Breast epithelium (tissue), 4 donors: ENCODE results near the gene GDPD4. TPM values are rescaled to one million over a fixed set of nuclear protein-coding genes. Genes with fewer than 3 reads are reported as not detected.
A peak's percentile ranks its signal among the peaks of the same experiment; 100 is the strongest.

Source experiments
- DNase-seq, 2 donors: peaks; one replicate each; pipeline ENCODE4 v3.0.0-alpha.2; 2019; ENCODE audit warnings: low spot score in 2 of 2
- H3K27ac ChIP-seq, 2 donors: fragments of 200-600 bp; sonication (generic) in 1 of 2; one replicate each; pipeline ENCODE4 v1.5.1; 2016 to 2019; ENCODE audit warnings: mild to moderate bottlenecking in 1 of 2
- H3K27me3 ChIP-seq, 2 donors: fragments of 200-600 bp; sonication (generic) in 1 of 2; one replicate each; pipeline versions ENCODE4 v1.5.1 to v1.6.0; 2017 to 2019; ENCODE audit warnings: control low read depth in 1 of 2, mild to moderate bottlenecking in 1 of 2
- H3K36me3 ChIP-seq: fragments of 200-600 bp; one replicate; pipeline ENCODE4 v1.5.1; 2019
- H3K4me1 ChIP-seq, 2 donors: fragments of 200-600 bp; sonication (generic); one replicate each; pipeline ENCODE4 v1.5.1; 2016 to 2019; ENCODE audit warnings: control low read depth in 1 of 2
- H3K4me3 ChIP-seq, 3 donors: fragments of 200-600 bp; sonication (generic); 1 replicate in 2 of 3; 2 replicates in 1 of 3; pipeline ENCODE4 v1.5.1; 2016 to 2019; ENCODE audit warnings: mild to moderate bottlenecking in 3 of 3, moderate library complexity in 2 of 3
- H3K9me3 ChIP-seq, 2 donors: fragments of 200-600 bp; sonication (generic) in 1 of 2; one replicate each; pipeline ENCODE4 v1.5.1; 2016 to 2019; ENCODE audit warnings: control low read depth in 1 of 2
- CTCF ChIP-seq, 3 donors: fragments of 450-650 bp; IDR thresholded peaks; one replicate each; pipeline ENCODE4 v1.5.1; 2016 to 2017; ENCODE audit warnings: antibody characterized with exemption in 3 of 3, mild to moderate bottlenecking in 3 of 3, moderate library complexity in 3 of 3
- POLR2A ChIP-seq: fragments of 450-650 bp; IDR thresholded peaks from one replicate; pipeline ENCODE4 v1.6.1; 2016; ENCODE audit warnings: antibody characterized with exemption, mild to moderate bottlenecking, moderate library complexity
- POLR2AphosphoS5 ChIP-seq, 3 donors: sonication (generic); formaldehyde crosslinking; IDR thresholded peaks; one replicate each; pipeline ENCODE4 v1.6.1; 2017; ENCODE audit warnings: antibody characterized with exemption in 3 of 3
- intact Hi-C: fragments of 100-400 bp; cut with DNase I; formaldehyde crosslinking; loops from one replicate; pipeline ENCODE4 v1.15.1; 2023; ENCODE audit warnings: low total_unique reads
- total RNA-seq, 3 donors: library from RNA; depleted of rRNA; stranded (reverse); fragments of >200 nt; gene quantifications; one replicate each; pipeline ENCODE4 v1.1.0, GENCODE V29; 2016

Gene GDPD4
- total RNA-seq, 3 donors from 2014 or later, result not detected

- H3K27ac ChIP-seq, result no peak overlapping the region
- TF ChIP-seq CTCF (IDR thresholded peaks at IDR 0.05), result no peak
- no peak for TF ChIP-seq POLR2AphosphoS5 (IDR thresholded peaks at IDR 0.05)
- no peak for TF ChIP-seq POLR2A
- no peaks in the 10 kb centered on the region for H3K27me3 ChIP-seq
- intact Hi-C loops, result no loop called here
- no peaks in the 10 kb centered on the region for H3K9me3 ChIP-seq
- no peaks in the 10 kb centered on the region for H3K36me3 ChIP-seq
- H3K4me3 ChIP-seq, result no peak overlapping the region
- no peaks in the 10 kb centered on the region for H3K4me1 ChIP-seq
- DNase-seq, result peak in 1 of 2 donors; percentile 45
These were observed 97.4 kb downstream of the GDPD4 start for GRCh38 chr11:77203901-77204753.

GRCh38 chr11:77202941-77203900 lies 98.3 kb downstream of the GDPD4 start:
- no peak overlapping the region for H3K4me3 ChIP-seq
- no peaks in the 10 kb centered on the region for H3K27me3 ChIP-seq
- H3K27ac ChIP-seq, result no peak overlapping the region
- DNase-seq, result peak in 1 of 2 donors; percentile 37
- H3K36me3 ChIP-seq, result no peaks in the 10 kb centered on the region
- no peaks in the 10 kb centered on the region for H3K4me1 ChIP-seq
- TF ChIP-seq CTCF (IDR thresholded peaks at IDR 0.05), result no peak
- TF ChIP-seq POLR2A, result no peak
- TF ChIP-seq POLR2AphosphoS5 (IDR thresholded peaks at IDR 0.05), result no peak
- H3K9me3 ChIP-seq, result no peaks in the 10 kb centered on the region
- intact Hi-C loops, result no loop called here

GRCh38 chr11:77201991-77202841 lies 99.3 kb downstream of the GDPD4 start:
- intact Hi-C loops, result no loop called here

GRCh38 chr11:77201370-77201769 lies 100.1 kb downstream of the GDPD4 start:
- Histone ChIP-seq H3K27ac (no peak overlapping the region), H3K36me3 (no peaks in the 10 kb centered on the region), H3K4me3 (no peak overlapping the region), H3K27me3 (no peaks in the 10 kb centered on the region), H3K9me3 (no peaks in the 10 kb centered on the region), H3K4me1 (no peaks in the 10 kb centered on the region)
- DNase-seq, result peak in 1 of 2 donors; percentile 40
- TF ChIP-seq POLR2A, result no peak
- no peak for TF ChIP-seq CTCF (IDR thresholded peaks at IDR 0.05)
- TF ChIP-seq POLR2AphosphoS5 (IDR thresholded peaks at IDR 0.05), result no peak
- intact Hi-C loops, result no loop called here

More at GRCh38 chr11:77201991-77202841, 99.3 kb downstream of the GDPD4 start:
- Histone ChIP-seq H3K4me3 (no peak overlapping the region), H3K9me3 (no peaks in the 10 kb centered on the region), H3K4me1 (no peaks in the 10 kb centered on the region), H3K27ac (no peak overlapping the region), H3K27me3 (no peaks in the 10 kb centered on the region), H3K36me3 (no peaks in the 10 kb centered on the region)
- no peak for TF ChIP-seq POLR2A
- DNase-seq, result peak in 1 of 2 donors; percentile 47
